Astrocyte (in vitro differentiated cells and primary cell): Measurements from ENCODE around the gene BMP7.

ENCODE experiments used
- CTCF ChIP-seq: IDR thresholded peaks from 2 replicates; pipeline ENCODE4 v1.5.1; 2011; ENCODE audit warnings: low read depth, mild to moderate bottlenecking, inconsistent platforms, low read length, moderate library complexity; ENCODE audit not compliant: insufficient read depth
- EZH2 ChIP-seq: IDR thresholded peaks from 2 replicates; pipeline ENCODE4 v1.6.1; 2012; ENCODE audit warnings: mild to moderate bottlenecking, low read length, inconsistent platforms; ENCODE audit not compliant: insufficient read depth

- TF ChIP-seq CTCF (no peak), EZH2 (no peak)
These were observed 22.2 kb downstream of the BMP7 start for GRCh38 chr20:57244221-57244585.
